BLaER1 treated with 17β-estradiol and CSF1 and Interleukin-3, amounts not matched to agents 10 nM and 100 nM (cell line): ENCODE measurements around the gene HASPIN.

Experiments
- H3K27ac ChIP-seq, 11 experiments: shearing (Covaris generic); formaldehyde crosslinking; 2 replicates each; pipeline ENCODE4 v1.8.1; 2022
- H3K27me3 ChIP-seq, 11 experiments: shearing (Covaris generic); formaldehyde crosslinking; 2 replicates each; pipeline ENCODE4 v1.8.1; 2022
- H3K36me3 ChIP-seq, 11 experiments: shearing (Covaris generic); formaldehyde crosslinking; 2 replicates each; pipeline ENCODE4 v1.8.1; 2022
- H3K4me1 ChIP-seq, 10 experiments: shearing (Covaris generic); formaldehyde crosslinking; 2 replicates each; pipeline ENCODE4 v1.8.1; 2022
- H3K4me2 ChIP-seq, 11 experiments: shearing (Covaris generic); formaldehyde crosslinking; 2 replicates each; pipeline ENCODE4 v1.8.1; 2022
- H3K4me3 ChIP-seq, 10 experiments: shearing (Covaris generic); formaldehyde crosslinking; 2 replicates each; pipeline ENCODE4 v1.8.1; 2022
- H3K9ac ChIP-seq, 11 experiments: shearing (Covaris generic); formaldehyde crosslinking; 2 replicates each; pipeline ENCODE4 v1.8.1; 2022
- H3K9me3 ChIP-seq, 11 experiments: shearing (Covaris generic); formaldehyde crosslinking; replicated peaks in 1 of 11; 2 replicates each; pipeline ENCODE4 v1.8.1; 2022
- H4K20me1 ChIP-seq, 11 experiments: shearing (Covaris generic); formaldehyde crosslinking; 2 replicates each; pipeline ENCODE4 v1.8.1; 2022
- Cebpa-rat ChIP-seq, 11 experiments: shearing (Covaris generic); IDR thresholded peaks; 2 replicates each; pipeline ENCODE4 v1.8.1; 2022

The HASPIN gene

GRCh38 chr17:3691617-3692067, 32.1 kb upstream of the HASPIN start:
- Histone ChIP-seq H3K4me2 (peak overlapping the region in 3 of 11 experiments; percentile 55 to 81 (median 56); a peak in 1 of 22 replicates), H3K27me3 (peaks cover 0 to 18% (median 0%) of the 10 kb centered on the region in 11 experiments; a peak in 5 of 22 replicates)

DNA sequence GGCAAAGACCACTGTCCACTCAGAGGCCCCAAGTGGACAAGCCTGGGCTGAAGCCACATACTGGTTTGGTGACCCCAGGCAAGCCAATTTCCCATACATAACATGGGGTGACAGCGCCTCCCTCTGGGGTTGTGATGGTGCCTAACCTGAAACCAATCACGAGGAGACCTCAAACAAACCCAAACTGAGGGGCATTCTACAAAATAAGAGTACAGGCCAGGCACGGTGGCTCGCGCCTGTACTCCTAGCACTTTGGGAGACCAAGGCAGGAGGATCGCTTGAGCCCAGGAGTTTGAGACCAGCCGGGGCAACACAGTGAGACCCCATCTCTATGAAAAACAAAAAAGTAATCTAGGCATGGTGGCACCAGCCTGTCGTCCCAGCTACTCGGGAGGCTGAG, 31.4 kb upstream of the HASPIN start:
- no peak overlapping the region for H3K4me3 ChIP-seq
- H3K9me3 ChIP-seq = peaks cover 0 to 2% (median 0%) of the 10 kb centered on the region in 11 experiments; a peak in 1 of 22 replicates
- no peak overlapping the region for H3K9ac ChIP-seq
- TF ChIP-seq Cebpa-rat (IDR thresholded peaks at IDR 0.05) = no peak
- peaks cover 0 to 34% (median 7%) of the 10 kb centered on the region in 11 experiments; a peak in 8 of 22 replicates for H4K20me1 ChIP-seq
- peaks cover 21 to 86% (median 74%) of the 10 kb centered on the region in 10 experiments for H3K4me1 ChIP-seq
- H3K27me3 ChIP-seq = peaks cover 0 to 20% (median 0%) of the 10 kb centered on the region in 11 experiments; a peak in 5 of 22 replicates
- no peak overlapping the region for H3K27ac ChIP-seq
- H3K36me3 ChIP-seq = peaks cover 0 to 13% (median 0%) of the 10 kb centered on the region in 11 experiments; a peak in 2 of 22 replicates
- H3K4me2 ChIP-seq = peak overlapping the region in 5 of 11 experiments; percentile 2 to 100 (median 90); a peak in 5 of 22 replicates

More at GRCh38 chr17:3691617-3692067, 32.1 kb upstream of the HASPIN start:
- Histone ChIP-seq H3K9ac (no peak overlapping the region), H3K36me3 (peaks cover 0 to 13% (median 0%) of the 10 kb centered on the region in 11 experiments; a peak in 2 of 22 replicates), H3K4me3 (no peak overlapping the region), H3K9me3 (no peaks in the 10 kb centered on the region), H4K20me1 (peaks cover 0 to 34% (median 7%) of the 10 kb centered on the region in 11 experiments; a peak in 8 of 22 replicates), H3K27ac (no peak overlapping the region), H3K4me1 (peaks cover 19 to 84% (median 72%) of the 10 kb centered on the region in 10 experiments)
- TF ChIP-seq Cebpa-rat (IDR thresholded peaks at IDR 0.05) = no peak

GRCh38 chr17:3693141-3693540, 30.6 kb upstream of the HASPIN start:
- peaks cover 21 to 83% (median 71%) of the 10 kb centered on the region in 10 experiments for H3K4me1 ChIP-seq
- peak overlapping the region; percentile 31 to 100 (median 96); a peak in 19 of 22 replicates for H3K4me2 ChIP-seq

DNA sequence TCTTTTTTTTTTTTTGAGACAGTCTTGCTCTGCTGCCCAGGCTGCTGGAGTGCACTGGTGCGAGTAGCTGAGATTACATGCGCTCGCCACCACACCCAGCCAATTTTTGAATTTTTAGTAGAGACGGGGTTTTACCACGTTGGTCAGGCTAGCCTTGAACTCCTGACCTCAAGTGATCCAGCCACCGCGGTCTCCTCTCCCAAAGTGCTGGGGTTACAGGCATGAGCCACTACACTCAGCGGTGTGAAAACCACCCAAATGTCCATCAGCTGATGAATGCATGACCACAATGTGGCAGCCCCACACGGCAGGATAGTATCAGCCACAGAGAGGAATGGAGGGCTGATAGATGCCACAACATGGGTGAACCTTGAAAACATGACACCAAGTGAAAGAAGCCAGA, 29.9 kb upstream of the HASPIN start:
- Histone ChIP-seq H3K9ac (no peak overlapping the region), H3K27me3 (peaks cover 0 to 13% (median 0%) of the 10 kb centered on the region in 11 experiments; a peak in 4 of 22 replicates), H3K4me3 (no peak overlapping the region), H3K9me3 (peaks cover 7 to 15% (median 10%) of the 10 kb centered on the region in 11 experiments; a peak in 18 of 22 replicates), H4K20me1 (peaks cover 0 to 25% (median 7%) of the 10 kb centered on the region in 11 experiments; a peak in 8 of 22 replicates), H3K4me1 (peaks cover 21 to 76% (median 64%) of the 10 kb centered on the region in 10 experiments), H3K36me3 (peaks cover 0 to 13% (median 0%) of the 10 kb centered on the region in 11 experiments; a peak in 2 of 22 replicates), H3K27ac (no peak overlapping the region), H3K4me2 (peak overlapping the region; percentile 31 to 100 (median 96); a peak in 18 of 22 replicates)
- TF ChIP-seq Cebpa-rat (IDR thresholded peaks at IDR 0.05) = no peak

More at GRCh38 chr17:3693141-3693540, 30.6 kb upstream of the HASPIN start:
- H3K9ac ChIP-seq = no peak overlapping the region
- no peak for TF ChIP-seq Cebpa-rat (IDR thresholded peaks at IDR 0.05)
- H3K4me3 ChIP-seq = no peak overlapping the region
- no peak overlapping the region for H3K27ac ChIP-seq
- peaks cover 0 to 13% (median 0%) of the 10 kb centered on the region in 11 experiments; a peak in 2 of 22 replicates for H3K36me3 ChIP-seq
- H4K20me1 ChIP-seq = peaks cover 0 to 32% (median 7%) of the 10 kb centered on the region in 11 experiments; a peak in 8 of 22 replicates
- peaks cover 3 to 10% (median 4%) of the 10 kb centered on the region in 11 experiments; a peak in 18 of 22 replicates for H3K9me3 ChIP-seq
- H3K27me3 ChIP-seq = peaks cover 0 to 17% (median 0%) of the 10 kb centered on the region in 11 experiments; a peak in 5 of 22 replicates

DNA sequence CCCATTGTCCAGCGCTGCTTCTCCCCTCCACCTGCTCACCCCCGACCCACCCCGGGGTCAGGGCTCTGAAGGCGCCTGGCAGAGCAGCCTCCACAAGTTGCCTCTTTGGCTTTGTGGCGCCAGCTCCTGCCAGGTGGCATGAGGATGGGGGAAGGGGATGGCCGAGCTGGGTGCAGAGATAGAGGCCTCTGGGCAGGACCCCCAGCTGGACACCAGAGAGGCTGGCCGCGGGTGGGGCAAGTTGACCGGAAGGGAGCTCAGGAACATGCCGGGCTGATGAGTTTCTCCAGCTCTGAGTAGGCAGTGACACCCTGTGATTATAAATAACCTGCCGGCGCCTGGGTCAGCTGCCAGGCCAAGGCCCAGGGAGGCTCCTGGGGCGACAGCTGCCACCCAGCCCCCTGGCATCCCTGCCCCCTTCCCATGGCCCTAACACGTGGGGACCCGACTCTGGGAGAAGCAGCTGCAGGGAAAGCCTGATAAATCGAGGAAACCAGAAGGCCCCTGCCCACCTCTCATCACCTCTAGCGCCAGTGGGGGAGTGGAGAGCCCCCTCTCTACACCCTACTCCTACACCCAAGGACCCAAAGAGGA, 28.5 kb upstream of the HASPIN start:
- Histone ChIP-seq H3K9ac (peak overlapping the region in 10 of 11 experiments; percentile 33 to 77 (median 72); a peak in 21 of 22 replicates), H3K4me3 (peak overlapping the region; percentile 49 to 74 (median 64))

GRCh38 chr17:3695723-3696411, 27.8 kb upstream of the HASPIN start, which contains the start of gene P2RX5:
TSS of gene P2RX5 (minus strand) at chr17:3696155. CDS start at chr17:3696005, 150 bp downstream.
- Histone ChIP-seq H3K27ac (peak within 1 kb of the TSS in 9 of 11 experiments; percentile 5 to 64 (median 56); a peak in 17 of 22 replicates), H3K4me1 (peaks cover 21 to 68% (median 51%) of the 10 kb centered on the region in 10 experiments), H3K36me3 (peaks cover 0 to 5% (median 0%) of the 10 kb centered on the region in 11 experiments; a peak in 1 of 22 replicates), H3K9ac (peak within 1 kb of the TSS; percentile 6 to 77 (median 70); a peak in 21 of 22 replicates), H3K27me3 (peaks cover 0 to 13% (median 0%) of the 10 kb centered on the region in 11 experiments; a peak in 4 of 22 replicates), H3K4me2 (peak within 1 kb of the TSS; percentile 90 to 100 (median 97)), H4K20me1 (peaks cover 0 to 18% (median 3%) of the 10 kb centered on the region in 11 experiments; a peak in 6 of 22 replicates), H3K9me3 (peaks cover 7 to 15% (median 10%) of the 10 kb centered on the region in 11 experiments; a peak in 18 of 22 replicates), H3K4me3 (peak within 1 kb of the TSS; percentile 49 to 74 (median 64))
- TF ChIP-seq Cebpa-rat (IDR thresholded peaks at IDR 0.05) = no peak

More for the DNA sequence above, 28.5 kb upstream of the HASPIN start:
- Histone ChIP-seq H3K27me3 (peaks cover 0 to 13% (median 0%) of the 10 kb centered on the region in 11 experiments; a peak in 4 of 22 replicates), H3K27ac (peak overlapping the region in 8 of 11 experiments; percentile 49 to 64 (median 57); a peak in 13 of 22 replicates), H3K9me3 (peaks cover 7 to 15% (median 10%) of the 10 kb centered on the region in 11 experiments; a peak in 18 of 22 replicates), H3K4me2 (peak overlapping the region; percentile 90 to 100 (median 97)), H3K4me1 (peaks cover 21 to 73% (median 57%) of the 10 kb centered on the region in 10 experiments), H3K36me3 (peaks cover 0 to 11% (median 0%) of the 10 kb centered on the region in 11 experiments; a peak in 2 of 22 replicates), H4K20me1 (peaks cover 0 to 21% (median 7%) of the 10 kb centered on the region in 11 experiments; a peak in 7 of 22 replicates)
- TF ChIP-seq Cebpa-rat (IDR thresholded peaks at IDR 0.05) = no peak

GRCh38 chr17:3697103-3697476, 26.6 kb upstream of the HASPIN start:
- no peak overlapping the region for H3K4me2 ChIP-seq
- peaks cover 11 to 20% (median 13%) of the 10 kb centered on the region in 11 experiments for H3K9me3 ChIP-seq
- H3K4me1 ChIP-seq = peaks cover 22 to 58% (median 45%) of the 10 kb centered on the region in 10 experiments
- H3K27ac ChIP-seq = no peak overlapping the region
- peaks cover 0 to 13% (median 0%) of the 10 kb centered on the region in 11 experiments; a peak in 4 of 22 replicates for H3K27me3 ChIP-seq
- no peak overlapping the region for H3K9ac ChIP-seq
- peaks cover 0 to 5% (median 3%) of the 10 kb centered on the region in 11 experiments; a peak in 14 of 22 replicates for H3K36me3 ChIP-seq
- no peak for TF ChIP-seq Cebpa-rat (IDR thresholded peaks at IDR 0.05)
- H4K20me1 ChIP-seq = peaks cover 0 to 12% (median 0%) of the 10 kb centered on the region in 11 experiments; a peak in 5 of 22 replicates
- no peak overlapping the region for H3K4me3 ChIP-seq

GRCh38 chr17:3698139-3698538, 25.6 kb upstream of the HASPIN start:
- H4K20me1 ChIP-seq = peaks cover 0 to 12% (median 0%) of the 10 kb centered on the region in 11 experiments; a peak in 3 of 22 replicates
- no peak overlapping the region for H3K4me2 ChIP-seq
- no peak overlapping the region for H3K27ac ChIP-seq
- H3K4me3 ChIP-seq = no peak overlapping the region
- H3K9me3 ChIP-seq = peaks cover 16 to 31% (median 21%) of the 10 kb centered on the region in 11 experiments
- peaks cover 22 to 48% (median 39%) of the 10 kb centered on the region in 10 experiments for H3K4me1 ChIP-seq
- no peak for TF ChIP-seq Cebpa-rat (IDR thresholded peaks at IDR 0.05)
- H3K9ac ChIP-seq = no peak overlapping the region
- H3K36me3 ChIP-seq = peaks cover 0 to 15% (median 10%) of the 10 kb centered on the region in 11 experiments; a peak in 15 of 22 replicates
- peaks cover 0 to 13% (median 0%) of the 10 kb centered on the region in 11 experiments; a peak in 4 of 22 replicates for H3K27me3 ChIP-seq
